ENCODE measurements around the gene GLIS1. TPM values are rescaled to one million over a fixed set of nuclear protein-coding genes. Genes with fewer than 3 reads are reported as not detected.

Gene GLIS1
- total and polyA plus RNA-seq, 2 experiments from 2014 or later: 0.13 to 1.3 TPM

GRCh38 chr1:53737648-53738204, 1.2 kb downstream of the GLIS1 start:
- no peak overlapping the region for H3K4me3 ChIP-seq

GRCh38 chr1:53736290-53736689, 2.7 kb downstream of the GLIS1 start:
- Histone ChIP-seq H3K4me1 (ENCODE audit: insufficient read depth) (peaks cover 25% of the 10 kb centered on the region), H2AFZ (no peak overlapping the region), H3K4me2 (no peak overlapping the region), H3K79me2 (no peaks in the 10 kb centered on the region), H3K9me2 (replicated peaks; ENCODE audit: insufficient read depth) (no peaks in the 10 kb centered on the region), H3K9me3 (ENCODE audit: low read depth) (no peaks in the 10 kb centered on the region), H3K27ac (no peak overlapping the region), H3K27me3 (peaks cover 60% of the 10 kb centered on the region), H3K36me3 (replicated peaks; ENCODE audit: insufficient read depth, low read depth) (no peaks in the 10 kb centered on the region), H4K20me1 (ENCODE audit: insufficient read depth, poor library complexity, severe bottlenecking) (no peaks in the 10 kb centered on the region), H3K4me3 (no peak overlapping the region)
- TF ChIP-seq CTCF (IDR thresholded peaks at IDR 0.05; ENCODE audit: poor library complexity): no peak
- no peak for TF ChIP-seq EZH2phosphoT487 (IDR thresholded peaks at IDR 0.05; ENCODE audit: low read depth, severe bottlenecking, unreplicated experiment)
- no peak for TF ChIP-seq EZH2 (IDR thresholded peaks at IDR 0.05; ENCODE audit: borderline replicate concordance)
- 79% methylated on average over 11 of the region's 11 CpGs for WGBS (ENCODE audit: low lambda C conversion rate, missing lambda C conversion rate)
- no peak for DNase-seq (ENCODE audit: low spot score)

More at GRCh38 chr1:53737648-53738204, 1.2 kb downstream of the GLIS1 start:
- H3K79me2 ChIP-seq: no peaks in the 10 kb centered on the region
- H3K27ac ChIP-seq: no peak overlapping the region
- peaks cover 25% of the 10 kb centered on the region for H3K4me1 ChIP-seq (ENCODE audit: insufficient read depth)
- H3K27me3 ChIP-seq: peaks cover 60% of the 10 kb centered on the region
- H3K9me2 ChIP-seq (replicated peaks; ENCODE audit: insufficient read depth): no peaks in the 10 kb centered on the region
- H3K4me2 ChIP-seq: peak overlapping the region; percentile 99
- H3K36me3 ChIP-seq (replicated peaks; ENCODE audit: insufficient read depth, low read depth): no peaks in the 10 kb centered on the region
- no peak overlapping the region for H2AFZ ChIP-seq
- H4K20me1 ChIP-seq (ENCODE audit: insufficient read depth, poor library complexity, severe bottlenecking): no peaks in the 10 kb centered on the region
- TF ChIP-seq EZH2 (IDR thresholded peaks at IDR 0.05; ENCODE audit: borderline replicate concordance) (peak; percentile 84), CTCF (IDR thresholded peaks at IDR 0.05; ENCODE audit: poor library complexity) (no peak)
- DNase-seq (ENCODE audit: low spot score): peak; percentile 13
- no peaks in the 10 kb centered on the region for H3K9me3 ChIP-seq (ENCODE audit: low read depth)
- WGBS (ENCODE audit: low lambda C conversion rate, missing lambda C conversion rate): 8% methylated on average over 53 of the region's 58 CpGs

GRCh38 chr1:53735681-53736080, 3.3 kb downstream of the GLIS1 start:
- 84% methylated on average over 5 of the region's 5 CpGs for WGBS (ENCODE audit: low lambda C conversion rate, missing lambda C conversion rate)
- Histone ChIP-seq H3K36me3 (replicated peaks; ENCODE audit: insufficient read depth, low read depth) (no peaks in the 10 kb centered on the region), H3K79me2 (no peaks in the 10 kb centered on the region), H3K27ac (no peak overlapping the region), H3K9me2 (replicated peaks; ENCODE audit: insufficient read depth) (no peaks in the 10 kb centered on the region), H3K4me2 (no peak overlapping the region), H3K4me3 (no peak overlapping the region), H4K20me1 (ENCODE audit: insufficient read depth, poor library complexity, severe bottlenecking) (no peaks in the 10 kb centered on the region), H3K27me3 (peaks cover 60% of the 10 kb centered on the region), H3K9me3 (ENCODE audit: low read depth) (no peaks in the 10 kb centered on the region), H2AFZ (no peak overlapping the region), H3K4me1 (ENCODE audit: insufficient read depth) (peaks cover 25% of the 10 kb centered on the region)
- DNase-seq (ENCODE audit: low spot score): no peak
- TF ChIP-seq CTCF (IDR thresholded peaks at IDR 0.05; ENCODE audit: poor library complexity) (no peak), EZH2phosphoT487 (IDR thresholded peaks at IDR 0.05; ENCODE audit: low read depth, severe bottlenecking, unreplicated experiment) (no peak), EZH2 (IDR thresholded peaks at IDR 0.05; ENCODE audit: borderline replicate concordance) (no peak)
